SK-N-MC (cell line): ENCODE data around the gene G0S2.

Source experiments
- DNase-seq: peaks from one replicate; pipeline ENCODE4 v3.0.0-alpha.2; 2011; ENCODE audit warnings: low read depth, low spot score
- H3K27ac ChIP-seq: fragments of 200-600 bp; sonication (generic); 2 replicates; pipeline ENCODE4 v1.5.1; 2016; ENCODE audit warnings: mixed run types
- H3K36me3 ChIP-seq: fragments of 200-600 bp; sonication (generic); 2 replicates; pipeline ENCODE4 v1.6.1; 2017; ENCODE audit warnings: antibody characterized with exemption, low read length, mixed read lengths; ENCODE audit not compliant: insufficient read depth
- H3K4me3 ChIP-seq: fragments of 200-600 bp; sonication (generic); 2 replicates; pipeline ENCODE4 v1.5.1; 2016
- H3K9ac ChIP-seq: fragments of 200-600 bp; sonication (generic); 2 replicates; pipeline ENCODE4 v1.8.0; 2017; ENCODE audit warnings: mixed run types, mixed read lengths; ENCODE audit not compliant: insufficient read length
- H3K9me3 ChIP-seq: fragments of 200-600 bp; sonication (generic); 2 replicates; pipeline ENCODE4 v1.6.1; 2017; ENCODE audit warnings: low read depth, mild to moderate bottlenecking, antibody characterized with exemption, low read length, moderate library complexity, mixed read lengths
- EZH2 ChIP-seq: fragments of 200-600 bp; sonication (generic); IDR thresholded peaks from one replicate; pipeline ENCODE4 v1.6.1; 2017; ENCODE audit warnings: antibody characterized with exemption
- FOXP2 ChIP-seq: optimal IDR thresholded peaks from 2 replicates; pipeline ENCODE3; 2011; ENCODE audit warnings: mild to moderate bottlenecking, moderate library complexity; ENCODE audit not compliant: insufficient read depth; ENCODE audit errors: extremely low read length, control extremely low read depth
- POLR2AphosphoS5 ChIP-seq: IDR thresholded peaks from 2 replicates; pipeline ENCODE4 v1.6.1; 2012; ENCODE audit warnings: mild to moderate bottlenecking, low read depth, low read length, borderline replicate concordance

The G0S2 gene

DNA sequence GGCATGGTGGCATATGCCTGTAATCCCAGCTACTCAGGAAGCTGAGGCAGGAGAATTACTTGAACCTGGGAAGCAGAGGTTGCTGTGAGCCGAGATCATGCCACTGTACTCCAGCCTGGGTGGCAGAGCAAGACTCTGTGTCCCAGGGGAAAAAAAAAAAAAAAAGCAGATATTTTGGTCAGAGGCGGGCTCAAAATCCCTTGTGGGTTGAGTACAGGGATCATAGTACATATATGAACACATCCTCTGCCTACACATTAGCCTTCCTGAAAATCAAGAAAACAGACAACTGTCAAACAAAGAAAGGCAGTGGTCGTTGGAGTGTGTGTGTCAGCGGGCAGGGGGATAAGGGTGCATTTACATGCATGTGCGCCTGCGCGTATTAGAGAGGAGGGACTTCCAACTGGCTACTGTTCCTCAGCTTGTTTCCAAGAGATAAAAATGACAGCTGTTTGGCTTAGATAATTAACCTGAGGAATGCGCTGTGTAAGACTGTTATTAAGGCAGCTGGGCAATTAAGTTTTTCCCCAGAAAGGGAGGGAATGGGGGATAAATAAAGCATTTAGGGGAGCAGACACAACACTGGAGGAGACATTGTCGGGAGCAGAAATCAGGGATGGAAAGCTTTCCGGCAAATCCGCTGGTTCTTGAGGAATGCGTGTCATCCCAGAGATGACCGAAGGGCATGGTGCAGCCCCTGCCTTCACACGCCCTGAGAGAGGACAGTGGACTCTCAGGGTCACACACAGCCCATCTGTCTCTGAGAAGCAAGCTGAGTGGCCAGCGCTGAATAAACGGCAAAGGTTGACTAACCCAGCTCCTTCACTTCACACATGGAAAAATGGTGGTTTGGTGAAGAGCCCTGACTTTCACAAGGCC, 29.4 kb upstream of the G0S2 start:
- no peak overlapping the region for H3K4me3 ChIP-seq
- H3K9me3 ChIP-seq = no peaks in the 10 kb centered on the region
- H3K9ac ChIP-seq = no peak overlapping the region
- DNase-seq = no peak
- TF ChIP-seq FOXP2 = no peak
- H3K36me3 ChIP-seq = no peaks in the 10 kb centered on the region
- no peak overlapping the region for H3K27ac ChIP-seq

DNA sequence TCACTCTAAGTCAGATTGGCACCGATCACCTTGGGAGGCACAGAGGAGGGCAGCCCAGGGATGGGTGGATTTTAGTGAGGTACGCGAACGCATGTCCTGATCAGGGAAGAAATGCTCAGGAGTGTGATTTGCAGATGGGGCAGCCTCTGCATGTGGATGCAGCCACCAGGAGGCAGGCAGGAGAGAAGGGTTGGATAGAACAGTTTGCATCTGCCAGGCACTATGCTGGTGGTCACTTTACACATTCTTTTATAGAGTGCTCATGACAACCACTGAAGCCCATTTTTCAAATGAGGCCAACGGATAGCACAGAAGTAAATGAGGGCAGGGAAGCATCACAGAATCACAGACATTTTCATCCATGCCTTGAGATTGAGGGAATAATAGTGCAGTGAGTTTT, 28.7 kb upstream of the G0S2 start:
- Histone ChIP-seq H3K9me3 (no peaks in the 10 kb centered on the region), H3K27ac (no peak overlapping the region), H3K4me3 (no peak overlapping the region), H3K9ac (no peak overlapping the region), H3K36me3 (no peaks in the 10 kb centered on the region)
- no peak for TF ChIP-seq POLR2AphosphoS5
- TF ChIP-seq EZH2 = no peak
- no peak for TF ChIP-seq FOXP2
- DNase-seq = no peak

DNA sequence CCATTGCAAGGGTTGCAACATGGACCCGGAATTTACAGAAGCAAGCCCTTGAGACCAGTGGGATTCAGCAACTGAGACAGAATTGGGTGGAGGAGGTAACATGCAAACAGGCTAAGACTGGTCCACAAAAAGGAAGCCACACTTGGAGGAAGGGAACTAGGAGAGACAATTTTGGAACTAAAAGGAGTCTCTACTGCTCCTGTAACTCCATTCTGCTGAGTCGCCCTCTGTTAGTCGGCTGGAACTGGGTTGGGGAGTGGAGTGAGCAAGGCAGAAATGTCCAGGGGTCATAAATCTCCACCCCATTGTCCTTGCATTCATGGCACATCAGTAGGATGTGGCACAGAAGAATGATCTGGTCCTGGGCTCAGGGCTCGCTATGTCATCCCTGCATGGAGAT, 28.1 kb upstream of the G0S2 start:
- Histone ChIP-seq H3K36me3 (no peaks in the 10 kb centered on the region), H3K27ac (no peak overlapping the region)
- TF ChIP-seq POLR2AphosphoS5 (no peak), EZH2 (no peak)

DNA sequence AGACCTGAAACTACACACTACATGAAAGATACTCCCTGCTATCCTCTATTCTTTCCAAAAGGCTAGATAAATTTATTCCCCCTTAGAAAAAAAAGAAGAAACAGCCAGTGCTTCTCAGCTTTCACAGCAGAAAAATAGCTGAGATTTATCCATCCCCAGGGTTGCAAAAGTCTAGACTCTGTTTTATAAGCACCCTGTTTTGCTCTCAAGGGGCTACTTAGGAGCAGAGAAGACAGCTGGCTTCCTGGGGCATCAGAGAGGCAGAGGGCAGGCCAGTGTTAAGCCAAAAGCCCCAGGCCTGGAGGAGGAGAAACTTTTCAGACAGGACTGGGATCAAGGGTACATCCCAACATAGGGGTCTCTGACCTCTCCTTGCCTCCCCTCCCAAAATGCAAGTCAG, 26.9 kb upstream of the G0S2 start:
- Histone ChIP-seq H3K27ac (no peak overlapping the region), H3K9ac (no peak overlapping the region), H3K9me3 (no peaks in the 10 kb centered on the region), H3K36me3 (no peaks in the 10 kb centered on the region), H3K4me3 (no peak overlapping the region)
- no peak for DNase-seq
- no peak for TF ChIP-seq EZH2
- no peak for TF ChIP-seq FOXP2
- TF ChIP-seq POLR2AphosphoS5 = no peak

More for the DNA sequence above, 28.1 kb upstream of the G0S2 start:
- DNase-seq = no peak
- Histone ChIP-seq H3K9ac (no peak overlapping the region), H3K4me3 (no peak overlapping the region), H3K9me3 (no peaks in the 10 kb centered on the region)

DNA sequence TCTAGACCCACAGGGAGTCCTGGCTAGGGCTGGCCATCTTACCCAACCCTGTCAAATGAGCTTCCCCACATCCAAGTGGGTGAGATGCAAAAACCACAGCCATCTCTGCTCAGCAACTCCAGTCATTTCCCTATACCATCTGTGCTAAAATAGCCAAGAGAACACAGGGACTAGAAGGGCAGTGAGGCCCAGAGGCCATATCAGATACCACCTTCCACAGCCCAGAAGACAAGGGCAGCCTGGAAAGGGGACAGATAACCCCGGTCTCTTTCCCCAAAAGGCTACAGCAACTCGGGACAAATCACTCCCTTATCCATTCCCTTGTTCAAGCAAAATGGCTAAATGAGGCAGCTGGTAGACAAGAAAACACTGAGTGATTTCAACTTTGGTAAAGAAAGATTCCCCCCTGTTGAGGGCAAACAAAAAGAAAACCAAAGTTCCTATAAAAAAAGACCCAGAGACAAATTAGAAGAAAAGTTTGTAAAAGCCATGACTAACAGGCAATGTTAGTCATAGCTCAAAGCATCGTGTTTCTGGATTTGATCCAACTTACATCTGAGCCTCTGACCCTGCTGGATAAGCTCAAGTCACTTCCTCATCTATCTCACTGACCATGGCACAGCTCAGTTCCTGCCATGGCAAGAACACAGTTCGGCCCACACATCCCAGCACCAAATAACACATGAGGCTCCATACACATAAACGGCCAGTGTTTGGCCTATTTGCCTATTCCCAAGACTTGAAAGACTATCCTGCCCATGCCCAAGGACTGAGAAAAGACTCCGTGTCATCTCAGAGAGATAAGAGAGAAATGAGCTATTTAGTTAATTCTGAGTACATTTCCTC, 26.1 kb upstream of the G0S2 start:
- H3K9me3 ChIP-seq = no peaks in the 10 kb centered on the region
- DNase-seq = no peak
- H3K36me3 ChIP-seq = no peaks in the 10 kb centered on the region
- no peak overlapping the region for H3K9ac ChIP-seq
- no peak overlapping the region for H3K4me3 ChIP-seq
- no peak overlapping the region for H3K27ac ChIP-seq
- no peak for TF ChIP-seq POLR2AphosphoS5
- TF ChIP-seq FOXP2 = no peak
- no peak for TF ChIP-seq EZH2

DNA sequence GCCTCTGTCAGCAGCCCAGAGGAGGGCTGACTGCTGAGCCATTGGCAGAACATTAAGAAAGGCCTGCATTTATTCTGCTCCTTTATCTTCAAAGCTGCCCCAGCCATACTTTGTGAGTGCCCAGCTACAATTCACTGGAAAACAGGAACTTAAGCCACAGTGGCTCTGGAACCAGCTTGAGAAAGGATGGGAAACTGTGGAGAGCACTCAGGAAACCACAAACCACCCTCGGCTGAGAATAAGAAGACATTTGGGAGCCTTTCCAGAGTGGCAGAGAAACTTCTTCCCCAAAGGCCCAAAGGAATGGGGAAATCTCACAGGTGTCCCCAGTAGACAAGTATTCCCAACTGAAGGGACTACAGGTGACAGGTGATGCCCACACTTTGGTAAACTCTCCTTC, 24.8 kb upstream of the G0S2 start:
- H3K9ac ChIP-seq = no peak overlapping the region
- peak; percentile 42 for DNase-seq
- H3K36me3 ChIP-seq = no peaks in the 10 kb centered on the region

DNA sequence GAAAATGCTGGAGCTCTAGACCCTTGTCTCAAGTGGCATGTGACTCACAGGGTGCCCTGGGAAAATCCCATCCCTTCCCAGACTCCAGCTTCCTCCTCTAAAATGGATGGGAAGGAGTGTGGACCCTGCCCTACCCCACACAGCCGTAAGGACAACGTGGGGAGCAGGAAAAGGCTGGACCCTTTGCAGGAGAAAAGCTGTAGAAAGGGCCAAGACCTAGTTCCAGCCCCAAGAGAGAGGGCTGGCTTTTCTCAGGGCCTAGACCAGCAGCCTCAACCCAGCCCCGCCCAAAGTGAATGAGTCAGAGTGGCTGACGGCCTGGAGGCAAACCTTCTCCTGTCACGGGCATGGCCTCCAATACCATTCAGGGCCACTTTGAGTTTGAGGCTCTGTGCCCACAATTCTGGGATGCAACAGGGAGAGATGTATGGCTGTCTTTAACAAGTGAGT, 24.0 kb upstream of the G0S2 start:
- no peak overlapping the region for H3K4me3 ChIP-seq
- H3K27ac ChIP-seq = no peak overlapping the region
- DNase-seq = no peak

More for the DNA sequence above, 24.8 kb upstream of the G0S2 start:
- Histone ChIP-seq H3K9me3 (no peaks in the 10 kb centered on the region), H3K4me3 (no peak overlapping the region), H3K27ac (0 out of 2 replicates have a peak overlapping the region, but pooled peaks have one; percentile 6)
- TF ChIP-seq POLR2AphosphoS5 (no peak), EZH2 (no peak), FOXP2 (no peak)

DNA sequence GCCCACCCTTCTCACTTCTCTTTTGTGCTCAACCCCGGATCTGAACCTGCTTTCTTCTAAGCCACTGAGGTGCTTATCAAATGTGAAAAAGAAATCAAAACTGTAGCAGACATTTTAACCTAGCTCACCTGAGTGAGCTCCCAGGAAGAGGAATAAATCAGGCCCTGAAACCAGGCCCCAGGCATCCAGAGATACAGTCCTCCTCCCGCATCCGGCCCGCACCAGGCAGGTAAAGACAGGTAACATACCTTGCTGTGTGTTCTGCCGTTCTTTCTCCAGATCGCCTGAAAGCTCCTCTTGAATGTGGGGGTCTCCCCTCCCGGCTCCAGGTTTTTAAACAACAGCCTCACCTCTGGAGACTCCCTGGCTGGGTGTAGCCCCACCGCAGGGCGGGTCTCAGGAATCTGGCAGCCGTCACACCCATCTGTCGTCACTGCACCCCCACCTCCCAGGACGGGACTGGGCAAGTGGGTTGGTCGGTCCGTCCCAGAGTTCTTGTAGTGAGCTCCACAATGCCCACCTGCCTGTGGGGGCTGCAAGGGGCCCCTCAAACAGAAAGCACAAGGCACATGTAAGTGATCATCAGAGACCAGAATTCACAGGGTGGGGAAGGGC, 23.0 kb upstream of the G0S2 start, which contains the start of gene LAMB3:
LAMB3 (minus strand) TSS at position 305 of the 615 bp plus-strand sequence. CDS start 1,481 bp downstream, outside the sequence.
- Histone ChIP-seq H3K4me3 (no peak within 1 kb of the TSS), H3K9ac (no peak within 1 kb of the TSS), H3K9me3 (no peaks in the 10 kb centered on the region), H3K27ac (no peak within 1 kb of the TSS), H3K36me3 (no peaks in the 10 kb centered on the region)
- no peak for DNase-seq
- TF ChIP-seq EZH2 (no peak), POLR2AphosphoS5 (no peak), FOXP2 (no peak)

More for the DNA sequence above, 24.0 kb upstream of the G0S2 start:
- TF ChIP-seq FOXP2 (no peak), EZH2 (no peak), POLR2AphosphoS5 (no peak)
- no peaks in the 10 kb centered on the region for H3K9me3 ChIP-seq
- H3K36me3 ChIP-seq = no peaks in the 10 kb centered on the region
- no peak overlapping the region for H3K9ac ChIP-seq
